ENCODE measurements around the gene GDF10. TPM values are rescaled to one million over a fixed set of nuclear protein-coding genes. Genes with fewer than 3 reads are reported as not detected.

GDF10 gene
- total RNA-seq, 1 donor from 2014 or later, result 16.8 TPM

GRCh38 chr10:47311193-47311931, 11.4 kb downstream of the GDF10 start:
- DNase-seq, result no peak
- Histone ChIP-seq H3K36me3 (no peaks in the 10 kb centered on the region), H3K4me3 (no peak overlapping the region), H3K4me1 (peaks cover 7% of the 10 kb centered on the region), H3K27ac (no peak overlapping the region), H3K27me3 (peaks cover 6% of the 10 kb centered on the region), H3K9me3 (no peaks in the 10 kb centered on the region)
- intact Hi-C loops (cut with DNase I), result loop anchor here (10.0 kb wide), 1 partner anchor 267 kb away; no protein-coding TSS in a partner anchor
- TF ChIP-seq, protein P1, sequence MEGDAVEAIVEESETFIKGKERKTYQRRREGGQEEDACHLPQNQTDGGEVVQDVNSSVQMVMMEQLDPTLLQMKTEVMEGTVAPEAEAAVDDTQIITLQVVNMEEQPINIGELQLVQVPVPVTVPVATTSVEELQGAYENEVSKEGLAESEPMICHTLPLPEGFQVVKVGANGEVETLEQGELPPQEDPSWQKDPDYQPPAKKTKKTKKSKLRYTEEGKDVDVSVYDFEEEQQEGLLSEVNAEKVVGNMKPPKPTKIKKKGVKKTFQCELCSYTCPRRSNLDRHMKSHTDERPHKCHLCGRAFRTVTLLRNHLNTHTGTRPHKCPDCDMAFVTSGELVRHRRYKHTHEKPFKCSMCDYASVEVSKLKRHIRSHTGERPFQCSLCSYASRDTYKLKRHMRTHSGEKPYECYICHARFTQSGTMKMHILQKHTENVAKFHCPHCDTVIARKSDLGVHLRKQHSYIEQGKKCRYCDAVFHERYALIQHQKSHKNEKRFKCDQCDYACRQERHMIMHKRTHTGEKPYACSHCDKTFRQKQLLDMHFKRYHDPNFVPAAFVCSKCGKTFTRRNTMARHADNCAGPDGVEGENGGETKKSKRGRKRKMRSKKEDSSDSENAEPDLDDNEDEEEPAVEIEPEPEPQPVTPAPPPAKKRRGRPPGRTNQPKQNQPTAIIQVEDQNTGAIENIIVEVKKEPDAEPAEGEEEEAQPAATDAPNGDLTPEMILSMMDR (IDR thresholded peaks at IDR 0.05), result no peak
- ATAC-seq, result no peak

DNA sequence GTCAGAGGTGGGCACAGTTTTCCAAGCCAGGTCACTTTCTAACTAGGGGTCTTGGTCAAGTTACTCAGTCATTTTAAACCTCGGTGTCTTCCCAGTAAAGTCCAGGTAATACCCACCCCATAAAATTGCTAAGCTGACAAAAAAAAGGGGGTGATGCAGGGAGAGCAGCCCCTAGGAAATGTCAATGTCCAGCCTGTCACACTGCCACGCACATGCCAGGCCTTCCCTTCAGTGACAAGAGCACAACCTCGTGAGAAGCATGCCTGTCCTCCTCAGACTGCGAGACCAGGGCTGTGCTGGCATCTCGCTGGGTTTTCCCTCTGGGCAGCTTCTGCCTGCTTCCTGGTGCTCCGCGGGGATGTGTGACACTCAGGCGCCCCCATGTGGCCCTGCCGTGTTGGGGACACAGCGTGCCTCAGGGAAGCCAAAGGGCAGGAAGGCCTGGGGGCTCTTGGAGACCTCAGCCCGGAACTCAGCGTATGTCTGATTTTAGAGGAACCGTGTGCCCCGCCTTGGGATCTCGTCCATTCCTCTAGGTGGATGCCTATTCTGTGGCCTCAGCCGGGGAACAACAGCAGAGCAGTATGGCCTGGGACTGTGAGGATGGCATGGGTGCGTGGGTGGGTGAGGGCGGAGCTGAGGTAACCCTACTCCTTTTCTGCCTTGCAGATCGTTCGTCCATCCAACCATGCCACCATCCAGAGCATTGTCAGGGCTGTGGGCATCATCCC, 12.1 kb downstream of the GDF10 start:
- Histone ChIP-seq H3K36me3 (no peaks in the 10 kb centered on the region), H3K27ac (no peak overlapping the region), H3K4me1 (peaks cover 7% of the 10 kb centered on the region), H3K4me3 (no peak overlapping the region), H3K9me3 (no peaks in the 10 kb centered on the region), H3K27me3 (peaks cover 4% of the 10 kb centered on the region)
- TF ChIP-seq, protein P1 (IDR thresholded peaks at IDR 0.05), result peak; percentile 83
- peak; percentile 90 for DNase-seq
- intact Hi-C loops (cut with DNase I), result loop anchor here (10.0 kb wide), 1 partner anchor 267 kb away; no protein-coding TSS in a partner anchor
- peak; percentile 94 for ATAC-seq

DNA sequence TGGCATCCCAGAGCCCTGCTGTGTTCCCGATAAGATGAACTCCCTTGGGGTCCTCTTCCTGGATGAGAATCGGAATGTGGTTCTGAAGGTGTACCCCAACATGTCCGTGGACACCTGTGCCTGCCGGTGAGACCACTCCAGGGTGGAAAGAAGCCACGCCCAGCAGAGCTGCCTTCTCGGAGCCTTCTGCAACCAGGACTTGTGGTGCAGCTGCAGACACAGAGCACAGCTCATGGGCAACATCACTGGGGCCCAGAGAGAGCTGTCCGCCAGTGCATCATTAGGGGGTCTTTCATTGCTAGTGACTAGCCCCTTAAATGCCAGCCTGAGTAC, 12.6 kb downstream of the GDF10 start:
- Histone ChIP-seq H3K27me3 (no peaks in the 10 kb centered on the region), H3K27ac (no peak overlapping the region), H3K4me1 (peaks cover 7% of the 10 kb centered on the region), H3K36me3 (no peaks in the 10 kb centered on the region), H3K4me3 (no peak overlapping the region), H3K9me3 (no peaks in the 10 kb centered on the region)
- intact Hi-C loops (cut with DNase I), result loop anchor here (10.0 kb wide), 1 partner anchor 268 kb away; no protein-coding TSS in a partner anchor
- no peak for ATAC-seq
- DNase-seq, result no peak
- TF ChIP-seq, protein P1 (IDR thresholded peaks at IDR 0.05), result no peak

GRCh38 chr10:47314416-47314970, 14.5 kb downstream of the GDF10 start:
- Histone ChIP-seq H3K27ac (no peak overlapping the region), H3K27me3 (no peaks in the 10 kb centered on the region), H3K4me1 (peaks cover 7% of the 10 kb centered on the region), H3K36me3 (no peaks in the 10 kb centered on the region), H3K9me3 (no peaks in the 10 kb centered on the region), H3K4me3 (no peak overlapping the region)
- DNase-seq, result peak; percentile 41
- ATAC-seq, result no peak
- TF ChIP-seq, protein P1 (IDR thresholded peaks at IDR 0.05), result no peak
- intact Hi-C loops (cut with DNase I), result loop anchor here (10.0 kb wide), 1 partner anchor 270 kb away; no protein-coding TSS in a partner anchor

DNA sequence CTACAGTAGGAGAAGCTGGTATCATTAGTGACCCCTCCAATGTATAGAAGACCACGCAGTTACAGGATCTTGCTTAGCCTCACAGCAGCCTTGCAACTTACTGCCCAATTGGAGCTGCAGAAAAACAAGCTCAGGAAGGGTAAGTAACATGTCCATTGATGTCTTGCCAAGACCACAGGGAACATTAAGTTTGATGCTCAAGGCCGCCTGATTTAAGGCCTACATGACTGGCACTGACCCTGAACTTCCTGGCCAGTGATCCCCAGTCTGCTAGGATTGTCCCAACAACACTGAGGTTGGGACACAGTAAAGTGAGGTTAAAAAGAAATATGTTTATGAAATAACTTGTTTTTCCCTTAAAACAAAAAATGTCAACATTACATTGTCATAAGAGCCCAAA, 15.4 kb downstream of the GDF10 start:
- Histone ChIP-seq H3K4me3 (no peak overlapping the region), H3K36me3 (no peaks in the 10 kb centered on the region), H3K27ac (no peak overlapping the region), H3K9me3 (no peaks in the 10 kb centered on the region), H3K27me3 (no peaks in the 10 kb centered on the region), H3K4me1 (peaks cover 7% of the 10 kb centered on the region)
- TF ChIP-seq, protein P1 (IDR thresholded peaks at IDR 0.05), result no peak
- ATAC-seq (no peak), DNase-seq (no peak)
- intact Hi-C loops (cut with DNase I), result loop anchor here (10.0 kb wide), 1 partner anchor 271 kb away; no protein-coding TSS in a partner anchor
